GM03348 (cell line): ENCODE results near the gene PXMP4.

Experiments used
- DNase-seq: peaks from one replicate; pipeline ENCODE4 v3.0.0; 2012; ENCODE audit warnings: low spot score

The PXMP4 gene

GRCh38 chr20:33654680-33655161 lies 65.4 kb downstream of the PXMP4 start:
- DNase-seq: no peak

GRCh38 chr20:33653900-33654596 lies 66.1 kb downstream of the PXMP4 start:
- DNase-seq: no peak

GRCh38 chr20:33653218-33653899 lies 66.8 kb downstream of the PXMP4 start:
- DNase-seq: peak; percentile 87
